Activated naive CD4-positive, alpha-beta T cell (primary cell): ENCODE measurements around the gene POLR2I.

ENCODE experiments used
- DNase-seq, 4 experiments: peaks; one replicate each; lab custom pipeline; 2025; lab: John Stamatoyannopoulos, UW

POLR2I gene

GRCh38 chr19:36114721-36115452 is at the start of gene POLR2I:
POLR2I (minus strand) TSS chr19:36114875; CDS start chr19:36114856, 19 bp downstream.
- peak; percentile 96 to 99 (median 97) for DNase-seq

DNA sequence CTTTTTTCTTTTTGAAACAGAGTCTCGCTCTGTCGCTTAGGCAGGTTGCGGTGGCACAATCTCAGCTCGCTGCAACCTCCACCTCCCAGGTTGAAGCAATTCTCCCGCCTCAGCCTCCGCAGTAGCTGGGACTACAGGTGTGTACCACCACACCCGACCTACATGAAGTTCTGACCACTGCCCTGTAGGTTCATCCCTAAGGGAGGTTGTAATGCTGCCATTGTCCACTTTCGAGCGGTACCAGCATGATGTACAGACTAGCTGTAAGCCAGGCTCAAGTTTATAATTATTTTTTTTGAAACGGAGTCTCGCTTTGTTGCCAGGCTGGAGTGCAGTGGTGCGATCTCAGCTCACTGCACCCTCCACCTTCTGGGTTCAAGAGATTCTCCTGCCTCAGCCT is 49.1 kb upstream of the POLR2I start:
- no peak for DNase-seq

- DNase-seq: no peak
These were observed 46.3 kb upstream of the POLR2I start for GRCh38 chr19:36160821-36161596.

- no peak for DNase-seq
These were observed 38.5 kb upstream of the POLR2I start for GRCh38 chr19:36153126-36153525.

DNA sequence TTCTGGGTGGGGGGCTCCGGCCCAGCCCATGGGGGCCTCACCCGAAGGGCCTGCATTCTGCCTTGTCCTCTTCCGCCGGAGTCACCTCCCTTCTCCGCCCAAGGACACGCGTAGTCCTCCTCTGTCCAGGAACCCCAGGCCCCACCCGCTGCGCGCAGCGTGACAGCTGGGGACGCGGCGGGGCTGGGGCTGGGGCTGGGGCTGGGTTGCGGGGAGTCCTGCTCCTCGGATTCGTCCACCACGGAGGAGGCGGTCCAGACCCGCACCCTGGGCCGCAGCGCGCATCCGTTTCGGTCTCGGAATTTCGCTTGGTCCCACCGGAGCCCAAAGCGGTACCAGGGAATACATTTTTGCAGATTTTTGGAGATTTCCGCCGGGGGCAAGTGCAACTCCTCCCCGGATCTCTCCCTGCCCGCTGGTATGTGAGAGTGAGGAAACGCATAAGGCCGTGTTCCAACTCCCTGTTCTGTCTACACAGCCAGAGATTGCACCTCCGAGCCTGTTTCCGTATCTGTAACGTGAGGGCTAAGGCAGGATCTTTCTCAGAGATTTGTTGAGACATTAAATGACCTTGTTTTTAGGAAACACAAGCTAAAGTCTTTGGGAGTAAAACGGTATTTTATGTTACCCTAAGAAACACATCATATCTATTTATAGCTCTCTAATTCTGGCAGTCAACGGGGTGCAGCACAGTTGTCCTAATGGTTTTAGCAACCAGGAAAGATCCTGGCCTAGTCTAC is 37.8 kb upstream of the POLR2I start, which contains the start of gene COX7A1:
Gene COX7A1 (minus strand): TSS at position 96 of the 740 bp plus-strand sequence. CDS start 40 bp downstream, at position 56.
- no peak for DNase-seq

DNA sequence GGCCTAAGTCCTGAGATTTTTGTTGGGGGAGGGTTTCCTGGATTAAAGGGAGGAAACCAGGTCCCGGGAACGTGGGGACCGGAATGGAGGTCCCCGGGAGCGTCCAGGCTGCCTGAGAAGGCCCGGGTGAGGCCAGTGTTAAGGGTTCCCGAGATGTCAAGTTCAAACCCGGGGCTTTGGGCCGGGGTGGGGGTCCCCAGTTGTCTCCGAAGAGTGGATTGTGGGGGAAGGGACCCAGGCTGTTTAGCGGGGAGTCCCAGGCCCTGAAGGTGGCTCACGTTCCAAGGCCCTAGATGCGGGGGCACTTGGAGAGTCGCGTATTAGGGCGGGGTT is 37.3 kb upstream of the POLR2I start:
- DNase-seq: no peak

DNA sequence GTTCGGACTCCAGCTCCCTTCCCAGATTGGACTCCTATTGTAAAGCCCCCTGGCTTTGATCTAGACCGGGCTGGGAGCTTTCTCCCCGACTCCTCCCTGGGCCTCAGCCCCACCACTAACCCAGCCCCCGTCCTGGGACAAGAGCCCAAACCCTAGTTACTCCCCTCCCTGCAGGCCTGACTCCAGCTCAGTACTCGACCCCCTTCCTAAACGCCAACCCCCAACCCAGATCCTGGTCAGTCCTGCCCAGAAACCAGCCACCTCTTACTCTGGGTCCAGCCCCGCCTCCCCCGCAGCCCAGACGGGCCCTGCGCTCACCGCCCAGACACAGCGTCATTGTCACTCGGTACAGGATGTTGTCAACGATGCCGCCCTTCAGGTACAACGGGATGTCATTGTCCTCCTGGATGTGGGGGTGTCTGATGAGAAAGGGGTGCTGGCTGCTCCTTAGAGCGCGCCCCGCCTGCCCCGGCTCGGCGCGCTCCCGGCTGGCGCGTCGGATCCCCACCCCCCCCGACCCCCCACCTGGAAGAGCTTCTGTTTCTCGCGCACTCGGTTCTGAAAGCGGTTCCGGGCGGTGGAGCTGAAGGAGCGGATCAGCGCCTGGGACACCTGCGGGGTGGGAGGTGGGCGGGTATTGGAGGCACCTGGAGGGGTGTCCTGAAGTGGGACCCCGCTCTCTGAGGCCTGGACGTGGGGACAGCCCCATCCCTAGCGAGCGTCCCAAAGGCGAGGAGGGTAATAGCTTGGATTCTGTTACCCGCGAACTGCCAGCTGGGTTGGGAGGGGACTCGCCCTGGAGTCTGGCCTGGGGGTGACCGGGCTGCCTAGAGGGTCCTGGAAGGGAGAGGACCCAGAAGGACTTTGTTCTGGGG is 36.7 kb upstream of the POLR2I start:
- no peak for DNase-seq

GRCh38 chr19:36150586-36150985 is 35.9 kb upstream of the POLR2I start:
- no peak for DNase-seq

DNA sequence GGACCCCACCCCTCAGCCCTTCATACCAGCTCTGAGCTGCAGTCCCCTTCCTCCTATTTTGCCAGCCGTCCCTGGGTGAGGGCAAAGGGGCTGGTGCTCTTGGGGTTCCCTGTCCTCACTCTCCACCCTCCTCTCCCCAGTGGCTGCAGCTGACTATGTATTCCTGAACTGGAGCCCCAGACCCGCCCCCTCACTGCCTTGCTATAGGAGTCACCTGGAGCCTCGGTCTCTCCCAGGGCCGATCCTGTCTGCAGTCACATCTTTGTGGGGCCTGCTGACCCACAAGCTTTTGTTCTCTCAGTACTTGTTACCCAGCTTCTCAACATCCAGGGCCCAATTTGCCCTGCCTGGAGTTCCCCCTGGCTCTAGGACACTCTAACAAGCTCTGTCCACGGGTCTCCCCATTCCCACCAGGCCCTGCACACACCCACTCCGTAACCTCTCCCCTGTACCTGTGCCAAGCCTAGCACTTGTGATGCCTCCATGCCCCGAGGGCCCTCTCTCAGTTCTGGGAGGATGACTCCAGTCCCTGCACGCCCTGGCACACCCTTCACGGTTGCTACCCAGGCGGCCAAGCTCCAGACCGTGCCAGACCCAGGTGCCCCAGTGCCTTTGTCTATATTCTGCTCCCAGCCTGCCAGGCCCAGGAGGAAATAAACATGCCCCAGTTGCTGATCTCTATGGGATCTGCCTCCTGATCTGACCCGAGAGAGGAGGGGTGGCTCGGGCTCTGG is 35.2 kb upstream of the POLR2I start:
- no peak for DNase-seq

DNA sequence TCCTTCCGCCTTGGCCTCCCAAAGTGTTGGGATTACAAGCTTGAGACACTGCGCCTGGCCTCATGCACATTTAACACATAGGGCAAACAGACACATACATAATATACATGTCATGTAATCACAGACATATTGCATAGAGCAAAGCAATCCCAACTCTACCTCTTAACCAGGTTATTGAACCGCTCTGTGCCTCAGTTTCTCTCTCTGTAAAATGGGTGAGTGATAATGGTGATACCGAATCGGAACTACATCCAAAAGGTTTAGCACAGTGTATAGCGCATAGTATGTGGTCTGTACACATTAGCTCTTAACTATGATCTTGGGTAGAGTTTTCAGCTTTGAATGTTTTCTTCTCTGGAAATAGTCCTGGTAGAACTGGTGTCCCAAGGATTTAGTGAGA is 29.9 kb upstream of the POLR2I start:
- DNase-seq: no peak

- no peak for DNase-seq
These were observed 27.8 kb upstream of the POLR2I start for GRCh38 chr19:36142496-36142895.

GRCh38 chr19:36142046-36142445 is 27.4 kb upstream of the POLR2I start:
- DNase-seq: no peak

GRCh38 chr19:36141039-36141927 is 26.6 kb upstream of the POLR2I start:
- peak; percentile 66 to 89 (median 84) for DNase-seq

- peak in 2 of 4 experiments; percentile 49 to 55 for DNase-seq
These were observed 25.8 kb upstream of the POLR2I start for GRCh38 chr19:36140304-36141038.

DNA sequence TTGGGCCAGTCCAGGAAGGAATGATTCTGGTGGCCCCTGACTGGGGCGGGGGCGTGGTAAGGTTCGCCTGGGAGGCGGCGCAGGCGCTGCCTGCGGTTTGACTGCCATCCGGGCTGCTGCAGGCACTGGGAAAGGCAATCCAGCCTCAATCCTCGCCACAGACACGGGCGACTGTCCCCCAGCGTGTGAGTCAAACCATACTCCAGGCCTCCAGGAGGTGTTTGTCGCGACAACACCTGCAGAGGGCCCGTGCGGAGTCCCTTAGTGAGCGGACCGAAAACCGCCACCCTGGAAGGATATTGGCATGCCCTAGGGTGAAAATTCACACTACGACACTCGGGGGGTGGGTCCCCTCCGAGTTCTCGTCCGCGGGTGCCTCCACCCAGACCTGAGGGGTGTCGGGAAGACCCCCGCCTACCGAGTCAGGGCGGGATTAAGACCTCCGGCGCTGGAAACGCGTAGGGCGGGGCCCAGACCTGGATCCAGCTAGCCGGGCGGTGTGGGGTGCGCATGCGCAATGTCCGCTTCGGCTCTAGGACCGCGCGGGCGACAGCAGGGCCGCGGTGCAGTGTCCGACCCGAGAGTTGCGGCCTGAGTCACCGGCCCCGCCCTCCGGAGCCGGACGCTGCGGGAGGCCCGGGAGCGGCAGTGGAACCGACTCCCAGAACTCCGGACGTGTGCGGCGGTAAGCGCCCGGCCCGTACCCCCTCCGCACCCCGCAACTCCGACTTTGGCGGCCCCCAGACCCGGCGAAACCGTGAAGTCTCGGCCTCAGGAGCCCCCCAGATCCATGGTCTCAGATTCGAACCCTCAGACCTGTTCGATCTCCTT is 25.0 kb upstream of the POLR2I start, which contains the start of gene CAPNS1:
Gene CAPNS1 (plus strand): TSS at position 594 of the 831 bp plus-strand sequence. CDS start 946 bp downstream, outside the sequence.
- DNase-seq: peak; percentile 65 to 82 (median 78)

- DNase-seq: no peak
These were observed 24.4 kb upstream of the POLR2I start for GRCh38 chr19:36139120-36139472.

DNA sequence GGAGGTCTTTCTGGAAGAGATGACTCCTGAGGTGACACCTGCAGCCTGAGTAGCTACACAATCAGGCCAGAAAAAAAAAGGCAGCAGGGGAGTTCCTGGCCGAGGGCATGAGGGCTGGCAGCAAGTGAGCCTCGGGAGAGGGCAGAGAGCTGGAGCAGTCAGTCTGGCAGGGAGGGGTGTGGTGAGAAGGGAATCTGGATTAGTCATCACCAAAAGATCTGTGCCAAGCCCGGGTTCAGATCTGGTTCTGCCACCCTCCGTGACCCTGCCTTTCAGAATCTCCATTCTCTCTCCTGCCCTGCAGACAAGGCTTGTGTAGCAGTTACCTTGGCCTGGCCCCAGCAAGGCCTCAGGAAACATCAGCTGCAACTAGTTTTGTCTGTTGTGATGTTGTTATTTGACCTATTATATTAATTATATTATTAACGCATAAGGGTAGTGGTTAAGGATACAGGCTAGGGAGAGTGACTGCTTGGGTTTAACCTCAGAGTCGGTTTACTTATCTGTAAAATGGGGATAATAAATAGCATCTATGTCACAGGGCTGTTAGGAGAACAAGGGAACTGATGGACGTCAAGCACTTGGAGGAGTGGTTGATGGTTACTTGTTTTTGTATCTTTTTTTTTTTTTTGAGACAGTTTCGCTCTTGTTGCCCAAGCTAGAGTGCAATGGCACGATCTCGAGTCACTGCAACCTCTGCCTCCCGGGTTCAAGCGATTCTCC is 22.4 kb upstream of the POLR2I start:
- no peak for DNase-seq
